NCI-H524 treated with DMSO at 0.1 percent for 48 hours (cell line): Measurements from ENCODE around the gene ZNF784.

Experiments used
- DNase-seq: peaks from one replicate; lab custom pipeline; 2025; lab: John Stamatoyannopoulos, UW

The ZNF784 gene

DNA sequence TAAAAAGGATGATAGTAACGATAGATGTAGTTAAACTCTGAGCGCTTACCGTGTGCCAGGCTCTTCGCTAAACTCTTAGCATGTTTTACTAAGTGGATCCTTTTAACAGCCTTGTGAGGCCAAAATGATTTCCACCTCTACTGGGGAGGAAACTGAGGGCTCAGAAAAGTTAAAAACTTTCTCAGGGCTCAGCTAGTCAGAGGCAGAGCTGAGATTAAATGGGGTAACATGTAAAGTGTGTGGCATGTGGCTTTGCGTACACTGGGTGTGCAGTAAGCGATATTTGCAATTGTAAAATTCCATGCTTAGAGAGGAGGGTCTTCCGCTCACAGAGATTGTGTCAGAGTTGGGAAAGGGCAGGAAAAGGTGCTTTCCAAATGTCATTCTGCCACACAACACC, 32.2 kb upstream of the ZNF784 start:
- DNase-seq = no peak

DNA sequence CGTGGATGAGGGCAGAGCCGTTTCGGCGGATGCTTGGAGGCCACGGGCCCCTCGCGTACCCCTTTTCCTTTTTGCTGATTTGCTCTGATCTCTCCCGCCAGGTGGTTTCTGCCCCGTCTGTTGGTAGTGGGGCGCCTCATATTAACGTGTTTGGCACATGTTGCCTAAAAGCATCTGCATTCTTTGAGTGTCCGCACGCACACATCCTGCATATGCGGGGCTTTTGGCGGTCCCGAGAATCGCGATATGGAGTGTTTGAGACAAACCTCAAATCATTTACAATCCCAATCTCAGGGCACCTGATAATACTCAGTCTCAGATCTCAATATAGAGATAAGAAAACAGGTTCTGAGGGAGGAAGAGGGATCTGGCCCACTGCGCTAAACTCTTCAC, 31.3 kb upstream of the ZNF784 start:
- DNase-seq = no peak

DNA sequence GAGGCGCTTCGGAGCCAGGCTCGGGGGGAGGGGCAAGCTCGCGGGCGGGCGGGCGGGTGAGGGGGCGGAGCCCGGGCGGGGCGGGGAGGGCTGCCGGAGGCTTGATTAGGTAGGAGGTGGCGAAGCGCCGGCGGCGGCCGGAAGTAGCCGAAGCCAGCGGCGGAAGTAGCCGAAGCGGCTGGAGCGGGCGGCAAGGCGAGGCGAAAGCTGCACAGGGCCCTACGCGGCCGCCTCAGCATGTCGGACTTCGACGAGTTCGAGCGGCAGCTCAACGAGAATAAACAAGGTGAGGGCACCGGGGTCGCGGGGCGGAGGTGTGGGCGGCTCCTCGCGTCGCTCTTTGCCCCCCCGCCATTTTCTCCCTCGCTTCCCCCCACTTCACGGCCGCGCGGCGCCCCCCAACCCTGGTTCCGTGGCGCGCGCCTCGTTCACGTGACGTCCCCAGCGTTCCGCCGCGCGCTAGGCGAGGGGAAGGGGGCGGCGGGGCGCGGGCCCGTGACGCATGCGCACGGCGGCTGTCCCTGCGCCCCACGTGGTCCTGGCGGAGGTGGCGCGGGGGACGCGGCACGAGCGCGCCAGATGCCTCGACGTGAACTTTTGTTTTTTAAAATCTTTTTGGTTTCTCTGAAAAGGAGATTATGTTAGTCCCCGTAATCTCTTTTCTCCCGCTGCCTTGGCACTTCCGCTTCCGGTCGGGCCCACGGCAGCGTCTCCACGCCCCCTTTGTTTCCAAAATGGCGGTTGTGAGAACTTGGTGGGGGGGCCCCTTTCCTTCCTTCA, 30.7 kb upstream of the ZNF784 start, which contains the start of gene U2AF2:
Gene U2AF2, plus strand, starts transcription at position 168 of the 780 bp plus-strand sequence. Its CDS starts 70 bp downstream, at position 238.
- DNase-seq = peak; percentile 62

DNA sequence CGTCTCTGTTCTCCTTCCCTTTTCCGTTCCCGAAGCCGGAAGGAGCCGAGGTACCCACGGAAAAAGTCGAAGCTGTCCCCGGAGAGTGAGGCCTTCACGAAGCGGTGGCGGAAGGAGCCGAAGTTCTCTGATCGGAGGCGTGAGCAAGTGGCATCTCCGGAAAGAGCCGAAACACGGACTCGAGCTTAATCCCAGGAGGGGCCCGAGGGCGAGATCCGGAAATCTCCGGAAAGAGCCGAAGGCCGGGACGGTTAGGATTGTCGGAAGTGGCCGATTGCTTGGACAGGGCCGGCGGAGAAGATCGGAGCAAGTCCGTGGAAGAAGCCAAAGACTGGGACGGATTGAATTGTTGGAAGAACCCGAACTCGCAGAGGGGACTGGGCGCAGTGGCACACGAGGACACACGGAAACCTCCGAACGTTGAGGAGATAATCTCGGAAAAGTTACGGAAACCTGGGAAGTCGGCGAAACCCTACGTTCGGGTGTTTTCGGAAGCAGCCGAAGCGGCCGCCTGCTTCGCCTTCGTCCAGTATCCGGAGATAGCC, 30.0 kb upstream of the ZNF784 start:
- DNase-seq = peak; percentile 93

DNA sequence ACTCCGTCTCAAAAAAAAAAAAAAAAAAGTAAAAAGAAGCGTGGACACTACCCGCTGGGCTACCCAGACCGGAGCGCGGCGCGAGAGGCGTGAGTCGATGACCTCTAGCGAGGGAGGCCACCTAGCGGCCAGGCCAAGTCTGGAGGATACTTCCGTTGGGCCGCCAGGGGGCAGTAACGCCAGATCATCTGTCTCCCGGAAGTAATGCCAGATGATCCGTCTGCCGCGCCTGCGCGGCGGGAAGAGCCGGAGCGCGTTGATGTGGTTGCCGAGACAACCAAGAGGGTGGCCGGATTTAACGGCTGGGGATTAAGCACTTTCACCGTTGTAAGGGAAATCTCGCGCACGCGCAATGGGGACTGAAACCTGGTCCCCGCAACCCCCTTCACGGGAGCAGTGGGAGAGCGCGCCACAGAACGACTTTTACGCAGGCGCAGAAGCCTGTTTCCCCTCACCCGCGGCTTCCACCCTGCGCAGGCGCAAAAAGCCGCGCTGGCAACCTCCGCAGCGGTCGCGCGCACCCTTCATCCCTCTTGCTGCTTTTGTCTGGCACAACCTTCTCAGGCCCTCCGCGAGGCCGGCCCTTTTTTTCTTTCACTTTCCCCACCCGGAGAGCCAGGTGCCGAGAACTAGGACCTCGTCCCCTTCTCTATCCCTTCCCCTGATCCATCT, 29.4 kb upstream of the ZNF784 start:
- DNase-seq = peak; percentile 93

DNA sequence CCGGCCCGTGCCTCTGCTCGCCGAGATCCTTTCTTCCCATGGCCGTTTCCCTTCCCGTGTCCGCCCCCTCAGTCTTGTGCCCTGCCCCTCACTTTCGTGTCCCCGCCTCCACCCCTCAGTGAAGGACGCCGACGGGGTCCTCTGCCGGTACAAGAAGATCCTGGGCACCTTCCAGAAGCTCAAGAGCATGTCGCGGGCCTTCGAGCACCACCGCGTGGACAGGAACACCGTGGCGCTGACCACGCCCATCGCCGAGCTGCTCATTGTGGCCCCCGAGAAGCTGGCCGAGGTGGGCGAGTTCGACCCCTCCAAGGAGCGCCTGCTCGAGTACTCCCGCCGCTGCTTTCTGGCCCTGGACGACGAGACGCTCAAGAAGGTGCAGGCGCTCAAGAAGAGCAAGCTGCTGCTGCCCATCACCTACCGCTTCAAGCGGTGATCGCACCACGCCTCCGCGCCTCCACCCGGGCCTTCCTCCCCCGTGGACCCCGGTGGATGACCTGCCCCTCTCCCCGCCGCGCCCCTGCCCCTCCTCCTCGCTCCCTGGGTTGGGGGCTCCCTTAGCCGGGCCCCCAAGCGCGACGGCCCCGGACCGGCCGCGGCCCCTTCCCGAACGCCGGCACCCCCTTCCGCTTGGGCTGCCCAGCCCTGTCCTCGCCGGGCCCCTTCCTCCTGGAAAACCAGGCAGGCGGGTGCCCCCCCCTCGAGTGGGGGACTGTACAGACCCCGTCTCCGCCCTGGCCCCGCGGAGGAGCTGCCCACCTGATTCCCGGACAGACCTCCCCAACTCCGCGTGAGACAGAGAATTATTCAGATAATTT, 28.2 kb upstream of the ZNF784 start:
- DNase-seq = no peak

DNA sequence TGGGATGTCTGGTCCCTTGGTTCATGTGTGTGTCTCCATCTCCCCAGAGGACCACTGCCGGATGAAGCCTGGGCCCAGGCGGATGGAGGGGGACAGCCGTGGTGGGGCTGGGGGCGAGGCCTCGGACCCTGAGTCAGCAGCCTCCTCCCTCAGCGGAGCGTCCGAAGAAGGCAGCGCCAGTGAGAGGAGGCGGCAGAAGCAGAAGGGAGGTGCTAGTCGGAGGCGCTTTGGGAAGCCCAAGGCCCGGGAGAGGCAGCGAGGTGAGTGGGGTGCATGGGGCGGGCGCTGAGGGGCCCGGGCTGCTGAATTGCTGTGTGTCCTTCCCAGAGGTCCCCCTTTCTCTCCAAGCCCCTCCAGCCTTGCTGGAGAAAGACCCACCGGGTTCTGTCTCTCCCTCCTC, 26.9 kb upstream of the ZNF784 start:
- no peak for DNase-seq

DNA sequence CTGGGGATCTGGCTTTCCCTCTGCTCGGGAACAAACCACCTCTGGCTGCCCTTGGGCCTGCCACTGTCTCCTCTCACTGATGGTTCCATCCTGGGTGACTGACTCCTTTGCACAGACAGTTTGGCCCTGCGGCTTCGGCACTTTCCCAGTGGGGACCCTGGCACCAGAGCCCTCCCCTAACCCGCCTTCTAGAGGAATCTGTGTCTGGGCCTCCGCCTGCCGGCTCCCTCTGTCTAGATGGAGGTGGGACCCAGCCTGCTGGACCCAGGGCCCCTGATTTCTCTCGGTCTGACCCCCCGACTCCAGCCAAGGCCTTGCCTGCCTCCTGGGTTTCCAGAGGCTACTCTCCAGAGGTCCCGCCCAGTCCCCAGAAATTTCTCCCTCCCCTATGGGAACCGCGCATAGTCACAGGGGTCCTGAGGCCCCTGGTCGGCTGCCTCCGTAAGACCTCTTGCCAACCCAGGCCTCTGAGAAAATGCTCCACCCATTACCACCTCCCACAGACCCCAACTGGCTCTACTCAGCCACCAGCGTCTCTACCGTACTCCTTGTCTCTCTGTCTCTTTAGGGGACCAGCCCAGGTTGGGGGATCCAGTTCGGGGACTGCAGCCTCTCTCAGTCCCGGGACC, 26.4 kb upstream of the ZNF784 start:
- DNase-seq = no peak

DNA sequence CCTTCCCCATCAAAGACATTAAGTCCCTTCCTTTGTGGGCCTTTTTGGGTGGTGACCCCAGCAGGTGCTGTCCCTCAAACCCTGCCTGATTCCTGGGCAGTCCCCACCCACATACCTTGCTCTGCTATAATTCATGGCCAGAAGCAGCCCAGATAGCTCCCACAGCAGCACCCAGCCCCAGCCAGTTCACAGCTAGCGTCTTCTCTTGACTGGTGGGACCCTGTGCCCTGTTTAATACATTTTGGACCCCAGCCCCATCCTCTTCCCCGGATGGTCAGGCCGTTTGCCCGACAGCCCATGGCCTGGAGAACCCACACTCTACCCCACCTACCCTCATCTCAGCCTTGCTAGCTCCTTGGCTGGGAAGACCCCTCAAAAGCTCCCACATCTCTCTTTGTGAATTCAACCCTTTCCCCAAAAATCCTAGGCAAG, 25.8 kb upstream of the ZNF784 start:
- no peak for DNase-seq

DNA sequence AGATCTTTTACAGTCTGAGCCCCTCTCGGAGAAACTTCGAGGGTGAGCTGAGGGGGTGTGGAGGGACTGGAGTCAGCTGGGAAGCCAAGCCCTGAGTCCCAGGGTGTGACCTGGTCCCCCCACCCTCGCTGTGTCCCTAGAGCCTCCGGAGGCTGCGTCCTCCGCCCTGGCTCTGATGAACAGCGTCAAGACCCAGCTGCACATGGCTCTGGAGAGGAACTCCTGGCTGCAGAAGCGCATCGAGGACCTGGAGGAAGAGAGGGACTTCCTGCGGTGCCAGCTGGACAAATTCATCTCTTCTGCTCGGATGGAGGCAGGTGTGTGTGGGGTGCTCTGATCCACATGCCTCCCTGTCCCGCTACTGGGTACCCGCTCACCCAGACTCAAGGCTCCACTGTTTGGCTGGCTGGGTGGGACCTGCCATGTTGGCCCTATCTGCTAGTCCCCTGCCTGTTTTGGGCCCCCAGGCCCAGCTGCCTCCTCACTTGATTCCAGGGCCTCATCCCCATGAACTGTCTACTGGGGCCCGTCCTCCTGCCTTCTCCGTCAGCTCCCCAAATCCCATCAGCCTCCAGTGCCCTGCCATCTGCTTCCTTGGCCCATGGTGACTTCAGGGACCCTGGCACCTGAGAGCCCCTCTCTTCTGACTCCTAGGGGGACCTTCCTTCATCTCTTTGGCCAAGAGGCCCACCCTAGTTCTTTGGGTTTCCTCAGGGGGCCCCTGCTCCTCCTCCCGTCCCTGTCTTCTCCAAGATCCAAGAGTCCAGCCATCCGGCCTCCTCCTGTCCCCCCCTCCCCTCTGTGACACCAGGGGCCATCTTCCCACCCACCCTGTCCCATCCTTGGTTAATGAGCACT, 25.1 kb upstream of the ZNF784 start:
- no peak for DNase-seq

DNA sequence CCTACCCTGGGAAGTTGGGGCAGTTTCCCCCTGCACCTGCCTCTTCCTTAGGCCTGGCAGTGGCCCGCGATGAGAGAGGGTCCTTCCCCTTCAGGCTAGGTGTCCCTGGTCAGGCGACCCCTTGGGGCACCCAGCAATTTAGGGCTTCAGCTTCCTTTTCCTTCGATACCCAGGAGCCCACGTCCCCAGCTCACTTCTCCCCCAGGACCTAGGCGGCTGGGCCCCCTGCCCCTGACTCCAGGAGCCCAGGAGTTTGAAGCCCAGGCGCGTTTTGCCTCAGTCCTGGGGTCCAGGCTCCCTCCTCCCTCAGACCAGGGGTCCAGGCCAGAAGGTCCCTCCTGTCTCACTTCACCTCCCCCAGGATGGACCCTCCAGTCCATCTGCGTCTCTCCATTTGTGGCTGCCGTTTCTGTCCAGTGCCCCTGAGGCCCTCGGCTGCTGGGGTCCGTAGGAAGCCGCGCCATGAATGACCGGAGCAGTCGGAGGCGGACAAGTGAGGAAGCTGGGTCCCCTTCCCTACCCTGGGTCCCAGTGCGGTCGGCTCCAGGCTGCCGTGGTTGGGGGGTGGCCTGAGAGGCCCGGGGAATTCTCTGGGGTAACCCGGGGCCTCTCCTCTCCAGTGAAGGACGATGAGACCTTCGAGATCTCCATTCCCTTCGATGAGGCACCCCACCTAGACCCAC, 24.4 kb upstream of the ZNF784 start:
- DNase-seq = no peak

DNA sequence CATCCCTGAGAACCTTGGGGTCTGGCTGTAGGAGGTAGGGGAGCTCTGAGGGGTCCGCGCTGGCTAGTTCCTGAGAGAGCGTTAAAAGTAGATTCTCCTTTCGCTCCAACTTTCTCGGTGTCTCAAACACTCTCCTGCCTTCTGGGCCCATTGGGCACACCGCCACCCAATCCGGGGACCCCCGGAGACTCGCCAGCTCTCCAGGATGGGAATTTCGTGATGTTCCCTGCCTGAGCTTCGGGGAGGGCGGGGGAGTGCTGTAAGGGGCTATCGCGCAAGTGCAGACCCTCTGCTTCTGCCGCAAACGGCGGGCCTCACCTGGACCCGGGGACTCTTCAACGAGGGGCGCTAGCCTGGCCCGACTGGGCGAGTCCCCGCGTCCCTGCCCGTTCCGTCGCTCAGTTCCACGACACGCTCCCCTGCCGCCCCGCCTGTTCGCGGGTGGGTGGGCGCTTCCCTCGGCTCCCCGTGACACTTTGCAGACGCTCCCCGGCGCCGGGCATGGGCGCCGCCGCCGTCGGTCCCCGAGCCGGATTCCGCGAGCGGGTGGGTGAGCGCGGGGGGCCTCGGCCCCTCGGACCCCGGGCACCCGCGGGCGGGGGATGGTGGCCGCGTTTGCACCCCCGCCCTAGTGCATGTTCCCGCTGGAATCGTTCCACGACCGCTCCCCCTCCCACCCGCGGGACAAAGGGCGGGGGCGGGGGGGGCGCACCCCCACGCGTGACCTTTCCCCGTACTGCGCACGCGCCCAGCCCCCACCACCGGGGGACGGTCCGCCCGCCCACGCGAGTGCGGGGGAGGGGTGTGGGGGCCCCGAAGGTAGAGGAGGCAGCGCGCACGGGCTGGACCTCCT, 23.6 kb upstream of the ZNF784 start, which contains the start of gene CCDC106:
Gene CCDC106, plus strand, starts transcription at position 481 of the 853 bp plus-strand sequence. CDS start 835 bp downstream, outside the sequence.
- peak; percentile 28 for DNase-seq

DNA sequence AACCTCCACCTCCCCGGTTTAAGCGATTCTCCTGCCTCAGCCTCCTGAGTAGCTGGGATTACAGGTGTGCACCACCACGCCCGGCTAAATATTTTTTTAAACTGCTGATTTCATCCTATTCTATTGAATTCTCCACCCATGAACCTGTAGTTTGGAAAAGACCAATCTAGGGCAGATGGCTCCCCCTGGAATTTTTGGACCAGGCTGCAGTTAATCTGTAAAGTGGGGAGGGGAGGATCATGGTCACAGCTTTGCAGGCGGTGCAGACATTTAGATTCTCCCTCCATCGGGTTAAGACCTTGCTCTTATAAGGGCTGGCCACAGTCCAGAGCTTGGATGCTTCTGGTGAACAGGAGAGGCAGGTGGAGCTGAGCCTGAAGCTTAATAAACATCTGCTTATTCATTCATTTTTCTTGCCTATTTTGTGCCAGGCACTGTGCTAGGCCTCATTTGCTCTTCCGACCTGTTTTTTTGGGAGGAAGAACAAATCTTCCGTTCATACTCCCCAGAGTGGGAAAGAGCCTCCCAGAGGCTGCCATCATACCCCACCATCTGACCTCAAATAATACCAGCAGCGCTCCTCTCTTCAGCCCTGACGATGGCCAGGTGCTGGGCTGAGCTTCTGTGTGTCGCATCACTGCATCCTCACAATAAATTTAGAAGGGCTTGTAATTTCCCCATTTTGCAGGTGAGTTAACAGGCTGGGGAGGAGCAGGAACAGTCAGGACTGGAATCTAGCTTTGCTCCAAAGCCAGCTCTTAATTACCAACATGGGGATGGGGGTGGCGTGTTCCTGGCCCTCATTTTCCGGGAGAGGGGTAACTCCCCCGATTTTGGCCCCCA, 22.7 kb upstream of the ZNF784 start:
- no peak for DNase-seq

DNA sequence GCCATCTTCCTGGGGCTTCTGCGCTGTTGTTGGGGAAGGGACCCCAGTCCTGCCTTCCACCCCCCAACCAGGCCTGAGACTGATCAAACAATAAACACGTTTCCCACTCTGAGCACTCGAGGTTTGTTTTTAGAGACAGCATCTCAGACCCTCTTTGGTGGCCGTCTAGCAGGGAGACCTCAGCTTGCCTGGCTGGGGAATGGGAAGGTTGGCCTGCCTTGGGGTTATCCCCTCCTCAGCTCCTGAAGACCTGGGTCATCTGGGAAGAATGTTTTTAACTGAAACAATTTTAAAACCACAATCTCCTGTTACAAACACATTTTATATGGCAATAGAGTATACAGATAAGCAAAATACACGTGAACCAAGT, 21.1 kb upstream of the ZNF784 start:
- DNase-seq = no peak

DNA sequence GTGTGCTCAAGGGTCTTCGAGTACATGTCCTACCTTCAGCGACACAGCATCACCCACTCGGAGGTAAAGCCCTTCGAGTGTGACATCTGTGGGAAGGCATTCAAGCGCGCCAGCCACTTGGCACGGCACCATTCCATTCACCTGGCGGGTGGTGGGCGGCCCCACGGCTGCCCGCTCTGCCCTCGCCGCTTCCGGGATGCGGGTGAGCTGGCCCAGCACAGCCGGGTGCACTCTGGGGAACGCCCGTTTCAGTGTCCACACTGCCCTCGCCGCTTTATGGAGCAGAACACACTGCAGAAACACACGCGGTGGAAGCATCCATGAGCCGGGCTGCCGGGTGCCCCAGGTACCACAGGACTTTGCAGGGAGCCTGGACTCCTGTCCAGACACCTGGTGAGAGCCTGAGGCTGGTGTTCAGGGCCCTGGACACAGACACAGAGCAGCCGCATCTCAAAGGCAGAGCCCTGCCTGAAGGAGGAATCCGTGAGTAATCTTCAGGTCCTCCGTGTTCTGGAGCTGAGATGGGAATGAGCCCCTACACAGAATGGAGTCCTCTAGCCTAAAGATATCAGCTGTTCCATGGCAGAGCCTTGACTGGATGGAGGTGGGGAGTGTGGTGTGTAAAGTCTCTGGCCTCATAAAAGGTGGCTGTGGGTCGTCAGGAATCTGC, 20.6 kb upstream of the ZNF784 start:
- DNase-seq = no peak

DNA sequence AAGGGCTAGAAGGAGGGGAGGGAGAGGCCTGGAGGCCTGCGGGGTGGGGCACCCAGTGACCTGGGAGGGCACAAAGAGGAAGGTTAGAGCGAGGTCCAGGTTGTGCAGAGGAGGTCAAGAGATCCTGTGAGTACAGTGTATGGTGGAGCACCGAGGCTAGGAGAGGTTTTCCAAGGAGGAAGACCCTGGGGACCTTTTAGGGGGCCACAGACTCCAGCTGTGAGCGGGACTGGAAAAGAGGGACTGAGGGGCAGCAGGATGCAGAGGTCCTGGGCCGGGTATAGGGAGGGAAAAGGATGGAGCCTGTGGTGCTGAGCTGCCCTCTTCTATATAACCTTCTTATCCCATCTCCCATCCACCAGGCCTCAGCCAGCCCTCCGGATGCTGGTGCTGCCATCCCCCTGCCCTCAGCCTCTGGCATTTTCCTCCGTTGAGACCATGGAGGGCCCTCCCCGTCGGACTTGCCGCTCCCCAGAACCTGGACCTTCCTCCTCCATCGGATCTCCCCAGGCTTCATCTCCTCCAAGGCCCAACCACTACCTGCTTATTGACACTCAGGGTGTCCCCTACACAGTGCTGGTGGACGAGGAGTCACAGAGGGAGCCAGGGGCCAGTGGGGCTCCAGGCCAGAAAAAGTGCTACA, 19.9 kb upstream of the ZNF784 start:
- DNase-seq = no peak

DNA sequence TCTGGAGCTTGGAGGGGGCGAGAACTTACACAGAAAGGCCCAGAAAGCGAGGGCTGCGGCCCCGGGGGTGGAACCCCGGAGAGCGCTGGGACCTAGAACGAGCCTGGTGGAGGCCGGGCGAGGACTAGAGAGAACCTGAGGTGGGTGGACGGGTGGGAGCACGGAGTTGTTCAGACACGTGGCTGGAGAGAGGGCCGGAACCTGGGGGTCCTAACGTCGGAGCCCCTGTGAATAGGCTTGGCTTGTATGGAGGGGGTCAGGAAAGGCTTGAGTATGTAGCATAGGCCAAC, 19.5 kb upstream of the ZNF784 start:
- DNase-seq = no peak
